ENCODE measurements around the gene STYXL1. TPM values are rescaled to one million over a fixed set of nuclear protein-coding genes. Genes with fewer than 3 reads are reported as not detected.
"Not testable (repeated sequence)": the region's sequence is repeated elsewhere in the genome, so short reads cannot be mapped to it uniquely, and the experiment has no call there.

STYXL1 gene
- total and polyA plus RNA-seq, 4 donors = 16.4 to 27.5 (median 17.1) TPM

DNA sequence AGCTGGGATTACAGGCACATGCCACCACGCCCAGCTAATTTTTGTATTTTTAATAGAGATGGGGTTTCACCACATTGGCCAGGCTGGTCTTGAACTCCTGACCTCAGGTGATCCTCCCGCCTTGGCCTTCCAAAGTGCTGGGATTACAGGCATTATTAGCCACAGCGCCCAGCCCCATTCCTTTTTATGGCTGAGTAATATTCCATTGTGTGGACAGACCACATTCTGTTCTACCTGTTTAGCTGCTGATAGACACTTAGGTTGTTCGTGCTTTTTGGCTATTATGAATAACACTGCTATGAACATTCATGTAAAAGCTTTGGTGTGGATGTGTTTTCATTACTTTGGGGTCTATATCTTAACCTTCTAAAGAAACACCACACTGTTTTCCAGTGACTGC is 29.3 kb downstream of the STYXL1 start:
- H3K27ac ChIP-seq (ENCODE audit: low read depth in 1 of 2, low read length in 2 of 2); H3K9ac ChIP-seq (ENCODE audit: low read depth in 1 of 2, low read length in 2 of 2); H3K4me1 ChIP-seq (ENCODE audit: control insufficient read depth in 4 of 4, insufficient read depth in 4 of 4, low read length in 3 of 4); H3K4me3 ChIP-seq (ENCODE audit: low read depth in 1 of 3, low read length in 3 of 3); H3K9me3 ChIP-seq (ENCODE audit: control insufficient read depth in 4 of 4, low read length in 3 of 4); H3K27me3 ChIP-seq (ENCODE audit: control insufficient read depth in 4 of 4, insufficient read depth in 4 of 4, low read length in 3 of 4); DNase-seq (ENCODE audit: low spot score): not testable (repeated sequence)
- 96% methylated on average over 4 of the region's 4 CpGs for WGBS
- H3K36me3 ChIP-seq (ENCODE audit: control insufficient read depth in 4 of 4, insufficient read depth in 3 of 4, low read depth in 1 of 4, low read length in 3 of 4) = peaks cover 5 to 13% (median 10%) of the 10 kb centered on the region in 4 donors

DNA sequence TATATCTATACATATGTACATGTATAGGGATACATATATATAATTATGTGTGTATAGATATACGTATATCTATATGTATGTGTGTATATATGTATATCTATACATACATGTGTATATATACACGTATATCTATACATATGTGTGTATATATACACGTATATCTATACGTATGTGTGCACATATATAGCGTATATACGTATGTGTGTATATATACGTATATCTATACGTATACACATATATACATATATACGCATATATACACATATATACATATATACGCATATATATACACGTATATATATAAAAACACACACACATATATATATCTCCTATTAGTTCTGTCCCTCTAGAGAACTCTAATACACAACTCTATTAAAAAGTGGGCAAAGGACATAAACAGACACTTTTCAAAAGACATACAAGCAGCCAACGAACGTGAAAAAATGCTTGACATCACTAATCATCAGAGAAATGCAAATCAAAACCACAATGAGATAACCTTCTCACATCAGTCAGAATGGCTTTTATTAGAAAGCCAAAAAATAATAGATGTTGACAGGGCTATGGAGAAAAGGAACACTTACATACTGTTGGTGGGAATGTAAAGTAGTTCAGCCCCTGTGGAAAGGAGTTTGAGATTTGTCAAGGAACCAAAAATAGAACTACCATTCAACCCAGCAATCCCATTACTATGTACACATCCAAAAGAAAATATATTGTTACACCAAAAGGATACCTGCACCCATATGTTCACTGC is 31.4 kb downstream of the STYXL1 start:
- no peak overlapping the region for H3K27ac ChIP-seq (ENCODE audit: low read depth in 1 of 2, low read length in 2 of 2)
- DNase-seq (ENCODE audit: low spot score) = no peak
- peaks cover under 1 to 12% (median 5%) of the 10 kb centered on the region in 4 donors for H3K36me3 ChIP-seq (ENCODE audit: control insufficient read depth in 4 of 4, insufficient read depth in 3 of 4, low read depth in 1 of 4, low read length in 3 of 4)
- no peak overlapping the region for H3K4me3 ChIP-seq (ENCODE audit: low read depth in 1 of 3, low read length in 3 of 3)
- no peaks in the 10 kb centered on the region for H3K4me1 ChIP-seq (ENCODE audit: control insufficient read depth in 4 of 4, insufficient read depth in 4 of 4, low read length in 3 of 4)
- TF ChIP-seq RAD21 (IDR thresholded peaks at IDR 0.05) (no peak), FOXA1 (IDR thresholded peaks at IDR 0.05) (no peak), GABPA (IDR thresholded peaks at IDR 0.05 in 1 of 2, conservative IDR thresholded peaks at IDR 0.05 in 1 of 2) (no peak), NR2F2 (IDR thresholded peaks at IDR 0.05) (no peak), TAF1 (conservative IDR thresholded peaks at IDR 0.05) (no peak)
- 91% methylated on average over 13 of the region's 13 CpGs for WGBS
- H3K27me3 ChIP-seq (ENCODE audit: control insufficient read depth in 4 of 4, insufficient read depth in 4 of 4, low read length in 3 of 4) = no peaks in the 10 kb centered on the region
- H3K9me3 ChIP-seq (ENCODE audit: control insufficient read depth in 4 of 4, low read length in 3 of 4) = no peaks in the 10 kb centered on the region
- H3K9ac ChIP-seq (ENCODE audit: low read depth in 1 of 2, low read length in 2 of 2) = no peak overlapping the region

GRCh38 chr7:76011442-76011861 is 36.3 kb downstream of the STYXL1 start:
- 87% methylated on average over 8 of the region's 8 CpGs for WGBS
- no peak overlapping the region for H3K9ac ChIP-seq (ENCODE audit: low read depth in 1 of 2, low read length in 2 of 2)

GRCh38 chr7:76009672-76010600 is 37.9 kb downstream of the STYXL1 start:
- no peak overlapping the region for H3K4me3 ChIP-seq (ENCODE audit: low read depth in 1 of 3, low read length in 3 of 3)
- 92% methylated on average over 11 of the region's 11 CpGs for WGBS
- H3K9ac ChIP-seq (ENCODE audit: low read depth in 1 of 2, low read length in 2 of 2) = no peak overlapping the region
- no peaks in the 10 kb centered on the region for H3K9me3 ChIP-seq (ENCODE audit: control insufficient read depth in 4 of 4, low read length in 3 of 4)
- H3K36me3 ChIP-seq (ENCODE audit: control insufficient read depth in 4 of 4, insufficient read depth in 3 of 4, low read depth in 1 of 4, low read length in 3 of 4) = peaks cover 0 to 14% (median 6%) of the 10 kb centered on the region in 4 donors
- no peak for DNase-seq (ENCODE audit: low spot score)
- H3K27ac ChIP-seq (ENCODE audit: low read depth in 1 of 2, low read length in 2 of 2) = no peak overlapping the region
- H3K4me1 ChIP-seq (ENCODE audit: control insufficient read depth in 4 of 4, insufficient read depth in 4 of 4, low read length in 3 of 4) = no peaks in the 10 kb centered on the region
- no peaks in the 10 kb centered on the region for H3K27me3 ChIP-seq (ENCODE audit: control insufficient read depth in 4 of 4, insufficient read depth in 4 of 4, low read length in 3 of 4)
- TF ChIP-seq EGR1 (IDR thresholded peaks at IDR 0.05; ENCODE audit: low read depth in 2 of 2) (no peak), RAD21 (IDR thresholded peaks at IDR 0.05) (no peak), GABPA (IDR thresholded peaks at IDR 0.05 in 1 of 2, conservative IDR thresholded peaks at IDR 0.05 in 1 of 2) (no peak), JUND (IDR thresholded peaks at IDR 0.05) (no peak), FOXA1 (IDR thresholded peaks at IDR 0.05) (no peak), HNF4G (IDR thresholded peaks at IDR 0.05) (no peak), RXRA (IDR thresholded peaks at IDR 0.05) (no peak), ZBTB33 (IDR thresholded peaks at IDR 0.05) (no peak), HNF4A (conservative IDR thresholded peaks at IDR 0.05) (no peak)
- TF ChIP-seq, protein P1, sequence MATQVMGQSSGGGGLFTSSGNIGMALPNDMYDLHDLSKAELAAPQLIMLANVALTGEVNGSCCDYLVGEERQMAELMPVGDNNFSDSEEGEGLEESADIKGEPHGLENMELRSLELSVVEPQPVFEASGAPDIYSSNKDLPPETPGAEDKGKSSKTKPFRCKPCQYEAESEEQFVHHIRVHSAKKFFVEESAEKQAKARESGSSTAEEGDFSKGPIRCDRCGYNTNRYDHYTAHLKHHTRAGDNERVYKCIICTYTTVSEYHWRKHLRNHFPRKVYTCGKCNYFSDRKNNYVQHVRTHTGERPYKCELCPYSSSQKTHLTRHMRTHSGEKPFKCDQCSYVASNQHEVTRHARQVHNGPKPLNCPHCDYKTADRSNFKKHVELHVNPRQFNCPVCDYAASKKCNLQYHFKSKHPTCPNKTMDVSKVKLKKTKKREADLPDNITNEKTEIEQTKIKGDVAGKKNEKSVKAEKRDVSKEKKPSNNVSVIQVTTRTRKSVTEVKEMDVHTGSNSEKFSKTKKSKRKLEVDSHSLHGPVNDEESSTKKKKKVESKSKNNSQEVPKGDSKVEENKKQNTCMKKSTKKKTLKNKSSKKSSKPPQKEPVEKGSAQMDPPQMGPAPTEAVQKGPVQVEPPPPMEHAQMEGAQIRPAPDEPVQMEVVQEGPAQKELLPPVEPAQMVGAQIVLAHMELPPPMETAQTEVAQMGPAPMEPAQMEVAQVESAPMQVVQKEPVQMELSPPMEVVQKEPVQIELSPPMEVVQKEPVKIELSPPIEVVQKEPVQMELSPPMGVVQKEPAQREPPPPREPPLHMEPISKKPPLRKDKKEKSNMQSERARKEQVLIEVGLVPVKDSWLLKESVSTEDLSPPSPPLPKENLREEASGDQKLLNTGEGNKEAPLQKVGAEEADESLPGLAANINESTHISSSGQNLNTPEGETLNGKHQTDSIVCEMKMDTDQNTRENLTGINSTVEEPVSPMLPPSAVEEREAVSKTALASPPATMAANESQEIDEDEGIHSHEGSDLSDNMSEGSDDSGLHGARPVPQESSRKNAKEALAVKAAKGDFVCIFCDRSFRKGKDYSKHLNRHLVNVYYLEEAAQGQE (IDR thresholded peaks at IDR 0.05) = no peak
- TF ChIP-seq, protein P2, sequence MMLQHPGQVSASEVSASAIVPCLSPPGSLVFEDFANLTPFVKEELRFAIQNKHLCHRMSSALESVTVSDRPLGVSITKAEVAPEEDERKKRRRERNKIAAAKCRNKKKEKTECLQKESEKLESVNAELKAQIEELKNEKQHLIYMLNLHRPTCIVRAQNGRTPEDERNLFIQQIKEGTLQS (IDR thresholded peaks at IDR 0.05) = no peak

More at GRCh38 chr7:76011442-76011861, 36.3 kb downstream of the STYXL1 start:
- Histone ChIP-seq H3K27ac (ENCODE audit: low read depth in 1 of 2, low read length in 2 of 2) (no peak overlapping the region), H3K4me3 (ENCODE audit: low read depth in 1 of 3, low read length in 3 of 3) (no peak overlapping the region), H3K36me3 (ENCODE audit: control insufficient read depth in 4 of 4, insufficient read depth in 3 of 4, low read depth in 1 of 4, low read length in 3 of 4) (peaks cover 0 to 10% (median 3%) of the 10 kb centered on the region in 4 donors), H3K9me3 (ENCODE audit: control insufficient read depth in 4 of 4, low read length in 3 of 4) (no peaks in the 10 kb centered on the region), H3K4me1 (ENCODE audit: control insufficient read depth in 4 of 4, insufficient read depth in 4 of 4, low read length in 3 of 4) (no peaks in the 10 kb centered on the region), H3K27me3 (ENCODE audit: control insufficient read depth in 4 of 4, insufficient read depth in 4 of 4, low read length in 3 of 4) (no peaks in the 10 kb centered on the region)
- TF ChIP-seq SP1 (IDR thresholded peaks at IDR 0.05) = peak; percentile 10
- TF ChIP-seq, protein P3, sequence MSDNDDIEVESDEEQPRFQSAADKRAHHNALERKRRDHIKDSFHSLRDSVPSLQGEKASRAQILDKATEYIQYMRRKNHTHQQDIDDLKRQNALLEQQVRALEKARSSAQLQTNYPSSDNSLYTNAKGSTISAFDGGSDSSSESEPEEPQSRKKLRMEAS (IDR thresholded peaks at IDR 0.05) = no peak
- TF ChIP-seq FOXA1 (IDR thresholded peaks at IDR 0.05) = no peak
- TF ChIP-seq HNF4A (conservative IDR thresholded peaks at IDR 0.05) = no peak
- peak; percentile 20 for TF ChIP-seq NR2F2 (IDR thresholded peaks at IDR 0.05)
- no peak for DNase-seq (ENCODE audit: low spot score)

Measured in liver (tissue), 9 donors.